PFSK-1 (cell line): ENCODE results near the gene KCTD1.
A peak's percentile ranks its signal among the peaks of the same experiment; 100 is the strongest.

Experiments used
- FOXP2 ChIP-seq: optimal IDR thresholded peaks from 2 replicates; pipeline ENCODE3; 2011; ENCODE audit warnings: borderline replicate concordance, control low read depth, inconsistent platforms; ENCODE audit not compliant: insufficient read depth; ENCODE audit errors: extremely low read length, extremely low read depth
- POLR2AphosphoS5 ChIP-seq: IDR thresholded peaks from 2 replicates; pipeline ENCODE4 v1.6.1; 2012; ENCODE audit warnings: low read depth, mild to moderate bottlenecking, control low read depth, low read length, moderate library complexity
- REST ChIP-seq, 2 experiments: IDR thresholded peaks; 2 replicates each; pipeline versions ENCODE4 v1.6.1 to v1.8.0; 2011 to 2012; ENCODE audit warnings: low read depth in 2 of 2, low read length in 2 of 2, control low read depth in 1 of 2, inconsistent platforms in 1 of 2, mild to moderate bottlenecking in 1 of 2, moderate library complexity in 1 of 2; ENCODE audit not compliant: insufficient read depth in 1 of 2
- SIN3A ChIP-seq: IDR thresholded peaks from 2 replicates; pipeline ENCODE4 v1.6.1; 2012; ENCODE audit warnings: mild to moderate bottlenecking, low read length, moderate library complexity, borderline replicate concordance; ENCODE audit not compliant: insufficient read depth
- TAF1 ChIP-seq: IDR thresholded peaks from 2 replicates; pipeline ENCODE4 v1.6.1; 2012; ENCODE audit warnings: low read length, control low read depth, borderline replicate concordance; ENCODE audit not compliant: insufficient read depth

KCTD1 gene

GRCh38 chr18:26488417-26489009, 59.8 kb downstream of the KCTD1 start:
- no peak for TF ChIP-seq FOXP2
- TF ChIP-seq SIN3A = no peak
- TF ChIP-seq POLR2AphosphoS5 = no peak
- no peak for TF ChIP-seq TAF1
- no peak for TF ChIP-seq REST (IDR thresholded peaks at IDR 0.05; ENCODE audit: insufficient read depth in 1 of 2, low read depth in 2 of 2, low read length in 2 of 2)

GRCh38 chr18:26487437-26487836, 60.9 kb downstream of the KCTD1 start:
- TF ChIP-seq FOXP2 (no peak), SIN3A (no peak), REST (IDR thresholded peaks at IDR 0.05; ENCODE audit: insufficient read depth in 1 of 2, low read depth in 2 of 2, low read length in 2 of 2) (no peak), TAF1 (no peak), POLR2AphosphoS5 (no peak)

- TF ChIP-seq SIN3A (no peak), POLR2AphosphoS5 (no peak), FOXP2 (no peak), REST (IDR thresholded peaks at IDR 0.05; ENCODE audit: insufficient read depth in 1 of 2, low read depth in 2 of 2, low read length in 2 of 2) (no peak), TAF1 (no peak)
These were observed 64.7 kb downstream of the KCTD1 start for GRCh38 chr18:26483633-26484032.

GRCh38 chr18:26482569-26482968, 65.8 kb downstream of the KCTD1 start:
- TF ChIP-seq REST (IDR thresholded peaks at IDR 0.05; ENCODE audit: insufficient read depth in 1 of 2, low read depth in 2 of 2, low read length in 2 of 2) (peak in 1 of 2 experiments; percentile 35; a peak in 1 of 4 replicates), TAF1 (peak; percentile 40; the same call in 1 of the 2 replicates), POLR2AphosphoS5 (no peak), FOXP2 (peak; percentile 53)
